ENCODE data around the gene B3GNT7. TPM values are rescaled to one million over a fixed set of nuclear protein-coding genes. Genes with fewer than 3 reads are reported as not detected.

B3GNT7 gene
- total and polyA plus RNA-seq, 2 of the 4 experiments (the other 2 are of a cell fraction), result under 0.01 to 0.03 TPM

DNA sequence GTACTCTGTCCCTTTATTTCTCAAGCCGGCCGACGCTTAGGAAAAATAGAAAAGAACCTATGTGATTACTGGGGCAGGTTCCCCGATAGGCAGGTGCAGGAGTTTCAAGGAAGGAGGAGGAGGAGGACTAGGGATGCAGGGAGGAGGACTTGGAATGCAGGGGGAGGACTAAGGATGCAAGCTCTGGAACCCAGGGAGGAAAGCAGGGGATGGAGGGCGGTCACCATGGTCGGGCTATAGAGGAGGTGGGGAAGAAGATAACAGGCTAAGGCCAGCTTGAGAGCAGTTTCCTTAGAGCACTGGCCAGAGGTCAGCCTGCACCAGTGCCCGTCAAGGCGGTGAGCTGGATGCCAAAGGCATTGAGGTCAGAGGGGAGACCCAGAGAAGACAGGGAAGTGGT is 18.7 kb upstream of the B3GNT7 start:
- Histone ChIP-seq H3K18ac (ENCODE audit: low read depth, low read length) (no peak overlapping the region), H2BK20ac (ENCODE audit: low read depth, low read length) (no peak overlapping the region), H4K8ac (ENCODE audit: low read depth in 2 of 2, low read length in 2 of 2) (no peak overlapping the region), H2BK15ac (ENCODE audit: low read depth, low read length) (no peak overlapping the region), H3K36me3 (ENCODE audit: control insufficient read depth, insufficient read depth, low read length) (no peaks in the 10 kb centered on the region), H4K91ac (ENCODE audit: insufficient read depth, low read depth, low read length) (no peak overlapping the region), H3K27ac (ENCODE audit: insufficient read depth, low read length) (no peak overlapping the region), H3K23ac (ENCODE audit: low read depth, low read length) (no peak overlapping the region), H2AFZ (replicated peaks; ENCODE audit: low read length, poor library complexity) (no peak overlapping the region), H2AK9ac (replicated peaks; ENCODE audit: low read depth, low read length, poor library complexity) (no peak overlapping the region), H3K56ac (ENCODE audit: extremely low read depth, insufficient read depth, low read length) (no peak overlapping the region), H2AK5ac (ENCODE audit: low read depth, low read length) (0 out of 2 replicates have a peak overlapping the region, but pooled peaks have one; percentile 50), H2BK120ac (ENCODE audit: low read depth, low read length) (no peak overlapping the region), H3K9me3 (ENCODE audit: control insufficient read depth, insufficient read depth, low read length) (no peaks in the 10 kb centered on the region), H3K4me3 (ENCODE audit: insufficient read depth, low read depth, low read length) (no peak overlapping the region), H3K27me3 (ENCODE audit: control insufficient read depth, insufficient read depth, low read length) (peaks cover 2% of the 10 kb centered on the region; the same call in 1 of the 2 replicates), H3K4me2 (ENCODE audit: low read depth, low read length) (no peak overlapping the region), H3K9ac (ENCODE audit: low read depth, low read length) (no peak overlapping the region), H3K4ac (ENCODE audit: low read depth, low read length) (no peak overlapping the region), H2BK5ac (ENCODE audit: low read depth, low read length, poor library complexity, severe bottlenecking) (no peak overlapping the region), H3K4me1 (ENCODE audit: control insufficient read depth, insufficient read depth, low read length) (no peaks in the 10 kb centered on the region), H3K79me1 (ENCODE audit: low read depth in 1 of 2, low read length in 2 of 2) (no peaks in the 10 kb centered on the region), H3K9me1 (ENCODE audit: insufficient read depth, low read length) (no peaks in the 10 kb centered on the region), H3K14ac (replicated peaks; ENCODE audit: low read depth, low read length) (no peak overlapping the region), H4K20me1 (ENCODE audit: insufficient read depth, low read length) (no peaks in the 10 kb centered on the region), H4K5ac (ENCODE audit: low read depth, low read length) (no peak overlapping the region)
- dilution Hi-C loops (cut with HindIII; ENCODE audit: low sequenced_read_pairs, unreplicated experiment), result no loop called here
- DNase-seq (no peak), ATAC-seq (ENCODE audit: low read depth) (no peak)
- CTCF ChIA-PET, result no interaction called here
- TF ChIP-seq RCOR1 (IDR thresholded peaks at IDR 0.05; ENCODE audit: insufficient replicate concordance, low read length), result no peak
- TF ChIP-seq NFE2L2 (IDR thresholded peaks at IDR 0.05; ENCODE audit: low read depth, low read length), result no peak
- TF ChIP-seq CHD1 (IDR thresholded peaks at IDR 0.05; ENCODE audit: low read depth, low read length), result no peak
- TF ChIP-seq, protein P1, sequence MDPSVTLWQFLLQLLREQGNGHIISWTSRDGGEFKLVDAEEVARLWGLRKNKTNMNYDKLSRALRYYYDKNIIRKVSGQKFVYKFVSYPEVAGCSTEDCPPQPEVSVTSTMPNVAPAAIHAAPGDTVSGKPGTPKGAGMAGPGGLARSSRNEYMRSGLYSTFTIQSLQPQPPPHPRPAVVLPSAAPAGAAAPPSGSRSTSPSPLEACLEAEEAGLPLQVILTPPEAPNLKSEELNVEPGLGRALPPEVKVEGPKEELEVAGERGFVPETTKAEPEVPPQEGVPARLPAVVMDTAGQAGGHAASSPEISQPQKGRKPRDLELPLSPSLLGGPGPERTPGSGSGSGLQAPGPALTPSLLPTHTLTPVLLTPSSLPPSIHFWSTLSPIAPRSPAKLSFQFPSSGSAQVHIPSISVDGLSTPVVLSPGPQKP (IDR thresholded peaks at IDR 0.05; ENCODE audit: borderline replicate concordance, low read depth, low read length), result no peak
- TF ChIP-seq POLR2A (IDR thresholded peaks at IDR 0.05; ENCODE audit: low read depth, low read length), result no peak
- no peak for TF ChIP-seq RFX5 (IDR thresholded peaks at IDR 0.05; ENCODE audit: low read depth, low read length)
- no peak for TF ChIP-seq BHLHE40 (IDR thresholded peaks at IDR 0.05; ENCODE audit: low read depth, low read length)
- TF ChIP-seq MAZ (IDR thresholded peaks at IDR 0.05; ENCODE audit: borderline replicate concordance, low read depth, low read length), result no peak
- TF ChIP-seq SMC3 (IDR thresholded peaks at IDR 0.05; ENCODE audit: low read depth, low read length), result no peak
- 32% methylated on average over 6 of the region's 8 CpGs; no CpG with 5 or more reads in 1 of the 2 experiments for WGBS, 2 experiments (ENCODE audit: extremely low coverage in 2 of 2, insufficient read length in 1 of 2)
- in situ Hi-C loops (cut with MboI; ENCODE audit: low sequenced_read_pairs), result no loop called here
- POLR2A ChIA-PET (ENCODE audit: unreplicated experiment), result no interaction called here
- intact Hi-C loops (cut with micrococcal nuclease), result no loop called here
- BruUV-seq (replicated peaks), result no TSS peak

Measured in IMR-90 (cell line).